Measurements from ENCODE around the gene CFC1.
"Not testable (repeated sequence)": the region's sequence is repeated elsewhere in the genome, so short reads cannot be mapped to it uniquely, and the experiment has no call there.

The CFC1 gene

DNA sequence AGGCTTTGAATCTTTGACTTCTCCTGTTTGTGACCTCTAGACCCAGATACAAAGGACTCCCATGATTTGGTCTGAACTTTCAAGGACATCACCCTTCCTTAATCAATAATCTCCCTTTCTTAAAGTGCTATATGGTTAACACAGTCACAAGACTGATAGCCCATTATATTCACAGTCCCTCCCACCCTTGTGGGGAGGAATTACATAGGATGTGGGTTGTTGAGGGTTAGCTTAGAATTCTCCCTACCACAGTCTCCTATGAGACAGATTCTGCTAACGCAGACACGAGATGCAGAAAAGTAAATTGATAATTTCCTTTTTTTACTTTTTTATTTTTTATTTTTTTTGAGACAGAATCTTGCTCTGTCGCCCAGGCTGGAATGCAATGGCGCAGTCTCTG lies 45.2 kb downstream of the CFC1 start:
- ATAC-seq; H3K4me3 Mint-ChIP-seq; H3K27ac Mint-ChIP-seq; H3K27me3 Mint-ChIP-seq; H3K9me3 Mint-ChIP-seq; H3K36me3 Mint-ChIP-seq (ENCODE audit: low read depth); H3K4me1 Mint-ChIP-seq; DNase-seq: not testable (repeated sequence)

- H3K4me1 Mint-ChIP-seq; H3K9me3 Mint-ChIP-seq; ATAC-seq; H3K27me3 Mint-ChIP-seq; H3K36me3 Mint-ChIP-seq (ENCODE audit: low read depth); H3K4me3 Mint-ChIP-seq; DNase-seq; H3K27ac Mint-ChIP-seq: not testable (repeated sequence)
Measured at GRCh38 chr2:130549475-130549874, 49.9 kb downstream of the CFC1 start.

DNA sequence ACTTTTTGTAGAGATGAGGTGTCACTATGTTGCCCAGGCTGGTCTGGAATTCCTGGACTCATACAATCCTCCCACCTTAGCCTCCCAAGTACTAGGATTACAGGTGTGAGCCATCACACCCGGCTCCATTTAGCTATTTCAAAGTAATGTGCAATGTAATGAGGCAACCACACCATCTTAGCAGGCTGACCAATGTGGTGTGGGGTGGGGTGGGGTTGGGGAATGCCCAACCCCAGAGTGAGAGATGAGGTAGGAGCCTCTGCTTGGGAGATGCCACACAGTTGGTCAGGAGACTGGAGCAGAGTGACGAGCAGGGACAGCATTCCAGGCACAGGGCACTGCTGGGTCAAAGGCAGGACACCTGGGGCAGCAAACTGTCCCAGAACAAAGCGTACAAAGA lies 51.0 kb downstream of the CFC1 start:
- H3K9me3 Mint-ChIP-seq; ATAC-seq; H3K27ac Mint-ChIP-seq; DNase-seq; H3K27me3 Mint-ChIP-seq; H3K36me3 Mint-ChIP-seq (ENCODE audit: low read depth); H3K4me3 Mint-ChIP-seq; H3K4me1 Mint-ChIP-seq: not testable (repeated sequence)

DNA sequence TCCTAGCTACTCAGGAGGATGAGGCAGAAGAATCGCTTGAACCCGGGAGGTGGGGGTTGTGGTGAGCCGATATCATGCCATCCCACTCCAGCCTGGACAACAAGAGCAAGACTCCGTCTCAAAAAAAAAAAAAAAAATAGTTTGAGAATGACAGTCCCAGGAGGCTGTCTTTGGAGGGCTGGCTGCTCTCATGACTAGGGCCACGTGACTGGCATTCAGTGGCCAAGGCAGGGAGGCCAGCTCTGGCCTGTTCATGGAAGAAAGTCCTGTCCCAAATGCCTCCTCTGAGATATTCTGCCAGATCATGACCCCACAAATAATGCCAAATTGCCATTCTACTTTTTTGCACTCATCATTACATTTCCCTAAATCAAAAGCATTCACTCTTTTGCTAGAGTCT lies 54.4 kb downstream of the CFC1 start:
- H3K27me3 Mint-ChIP-seq; H3K9me3 Mint-ChIP-seq; H3K4me1 Mint-ChIP-seq; ATAC-seq; H3K27ac Mint-ChIP-seq; H3K36me3 Mint-ChIP-seq (ENCODE audit: low read depth); H3K4me3 Mint-ChIP-seq; DNase-seq: not testable (repeated sequence)

DNA sequence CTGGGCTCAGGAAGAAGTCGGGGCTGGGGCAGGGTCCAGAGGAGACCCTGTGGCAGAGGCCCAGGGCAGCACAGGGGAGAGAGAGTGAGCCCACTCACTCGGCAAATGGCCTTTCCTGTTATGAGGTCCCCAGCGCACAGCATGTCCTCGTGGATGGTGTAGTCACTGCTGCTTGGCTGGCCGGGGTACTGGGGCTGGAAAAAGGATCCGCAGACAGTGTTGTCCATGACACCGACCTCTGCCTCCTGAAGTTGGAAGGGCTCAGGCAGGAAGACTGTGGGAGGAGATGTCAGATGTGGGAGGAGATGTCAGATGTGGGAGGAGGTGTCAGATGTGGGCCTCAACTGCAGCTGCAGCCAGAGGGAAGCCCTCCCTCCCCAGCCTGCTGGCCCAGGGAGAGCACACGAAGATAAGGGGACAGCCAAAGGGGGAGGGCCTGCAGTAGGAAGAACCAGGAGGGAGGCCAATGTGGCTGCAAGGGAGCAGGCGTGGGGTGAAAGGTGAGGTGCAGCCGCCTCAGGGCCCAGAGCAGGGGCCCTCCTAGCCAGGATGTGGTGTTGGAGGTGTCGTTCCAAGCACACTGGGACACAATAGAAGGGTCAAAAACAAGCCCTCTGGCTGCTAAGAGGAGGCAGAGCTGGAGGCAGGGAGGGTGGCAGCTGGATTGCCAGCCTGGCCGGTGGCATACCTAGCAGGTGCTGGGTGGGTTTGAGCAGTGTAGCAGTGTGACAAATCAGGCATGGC lies 55.4 kb downstream of the CFC1 start:
- H3K27ac Mint-ChIP-seq, ATAC-seq: not testable (repeated sequence)

DNA sequence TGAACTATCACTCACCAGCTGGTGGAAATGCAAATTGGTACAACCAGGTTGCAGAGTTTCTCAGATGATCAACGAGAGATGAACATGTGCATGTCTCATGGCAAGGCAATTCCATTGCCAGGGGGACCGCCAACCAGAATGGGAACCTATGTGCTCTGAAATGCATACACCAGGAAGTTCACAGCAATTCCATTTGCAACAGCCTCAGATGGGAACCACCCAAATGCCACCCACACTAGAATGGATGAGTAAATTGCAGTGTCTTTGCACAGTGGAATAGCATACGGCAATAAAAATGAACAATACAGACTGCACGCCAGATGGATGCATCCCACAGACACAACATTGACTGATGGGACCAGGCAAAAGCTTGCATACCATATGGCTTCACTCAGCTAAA lies 56.6 kb downstream of the CFC1 start:
- H3K36me3 Mint-ChIP-seq (ENCODE audit: low read depth); ATAC-seq; H3K27me3 Mint-ChIP-seq; H3K27ac Mint-ChIP-seq; H3K4me1 Mint-ChIP-seq; DNase-seq; H3K9me3 Mint-ChIP-seq; H3K4me3 Mint-ChIP-seq: not testable (repeated sequence)

More for the DNA sequence above, 55.4 kb downstream of the CFC1 start:
- not testable (repeated sequence) for H3K4me1 Mint-ChIP-seq; H3K4me3 Mint-ChIP-seq; H3K36me3 Mint-ChIP-seq (ENCODE audit: low read depth); DNase-seq; H3K9me3 Mint-ChIP-seq; H3K27me3 Mint-ChIP-seq
